BLaER1 treated with 17β-estradiol and CSF1 and Interleukin-3, amounts not matched to agents 10 nM and 100 nM (cell line): ENCODE measurements around the gene SPTB.

Experiments
- H3K27ac ChIP-seq, 11 experiments: shearing (Covaris generic); formaldehyde crosslinking; 2 replicates each; pipeline ENCODE4 v1.8.1; 2022
- H3K27me3 ChIP-seq, 11 experiments: shearing (Covaris generic); formaldehyde crosslinking; 2 replicates each; pipeline ENCODE4 v1.8.1; 2022
- H3K36me3 ChIP-seq, 11 experiments: shearing (Covaris generic); formaldehyde crosslinking; 2 replicates each; pipeline ENCODE4 v1.8.1; 2022
- H3K4me1 ChIP-seq, 10 experiments: shearing (Covaris generic); formaldehyde crosslinking; 2 replicates each; pipeline ENCODE4 v1.8.1; 2022
- H3K4me2 ChIP-seq, 11 experiments: shearing (Covaris generic); formaldehyde crosslinking; 2 replicates each; pipeline ENCODE4 v1.8.1; 2022
- H3K4me3 ChIP-seq, 10 experiments: shearing (Covaris generic); formaldehyde crosslinking; 2 replicates each; pipeline ENCODE4 v1.8.1; 2022
- H3K9ac ChIP-seq, 11 experiments: shearing (Covaris generic); formaldehyde crosslinking; 2 replicates each; pipeline ENCODE4 v1.8.1; 2022
- H3K9me3 ChIP-seq, 11 experiments: shearing (Covaris generic); formaldehyde crosslinking; replicated peaks in 1 of 11; 2 replicates each; pipeline ENCODE4 v1.8.1; 2022
- H4K20me1 ChIP-seq, 11 experiments: shearing (Covaris generic); formaldehyde crosslinking; 2 replicates each; pipeline ENCODE4 v1.8.1; 2022
- Cebpa-rat ChIP-seq, 11 experiments: shearing (Covaris generic); IDR thresholded peaks; 2 replicates each; pipeline ENCODE4 v1.8.1; 2022

Gene SPTB

DNA sequence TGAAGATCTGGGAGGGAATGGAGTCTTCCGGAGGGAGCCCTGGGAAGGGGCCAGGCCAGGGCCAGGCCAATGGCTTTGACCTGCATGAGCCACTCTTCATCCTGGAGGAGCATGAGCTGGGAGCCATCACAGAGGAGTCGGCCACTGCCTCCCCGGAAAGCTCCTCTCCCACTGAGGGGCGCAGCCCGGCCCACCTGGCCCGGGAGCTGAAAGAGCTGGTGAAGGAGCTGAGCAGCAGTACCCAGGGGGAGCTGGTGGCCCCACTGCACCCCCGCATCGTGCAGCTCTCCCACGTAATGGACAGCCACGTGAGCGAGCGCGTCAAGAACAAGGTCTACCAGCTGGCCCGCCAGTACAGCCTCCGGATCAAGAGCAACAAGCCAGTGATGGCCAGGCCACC is 137.7 kb downstream of the SPTB start:
- H3K4me1 ChIP-seq = peaks cover 10 to 25% (median 23%) of the 10 kb centered on the region in 10 experiments
- H3K27me3 ChIP-seq = no peaks in the 10 kb centered on the region
- H3K9ac ChIP-seq = no peak overlapping the region
- no peak overlapping the region for H3K4me2 ChIP-seq
- no peak overlapping the region for H3K27ac ChIP-seq
- H3K9me3 ChIP-seq = peaks cover 0 to 10% (median 6%) of the 10 kb centered on the region in 11 experiments; a peak in 7 of 22 replicates
- no peak for TF ChIP-seq Cebpa-rat (IDR thresholded peaks at IDR 0.05)
- no peaks in the 10 kb centered on the region for H4K20me1 ChIP-seq
- peaks cover 0 to 51% (median 21%) of the 10 kb centered on the region in 11 experiments; a peak in 13 of 22 replicates for H3K36me3 ChIP-seq
- no peak overlapping the region for H3K4me3 ChIP-seq

DNA sequence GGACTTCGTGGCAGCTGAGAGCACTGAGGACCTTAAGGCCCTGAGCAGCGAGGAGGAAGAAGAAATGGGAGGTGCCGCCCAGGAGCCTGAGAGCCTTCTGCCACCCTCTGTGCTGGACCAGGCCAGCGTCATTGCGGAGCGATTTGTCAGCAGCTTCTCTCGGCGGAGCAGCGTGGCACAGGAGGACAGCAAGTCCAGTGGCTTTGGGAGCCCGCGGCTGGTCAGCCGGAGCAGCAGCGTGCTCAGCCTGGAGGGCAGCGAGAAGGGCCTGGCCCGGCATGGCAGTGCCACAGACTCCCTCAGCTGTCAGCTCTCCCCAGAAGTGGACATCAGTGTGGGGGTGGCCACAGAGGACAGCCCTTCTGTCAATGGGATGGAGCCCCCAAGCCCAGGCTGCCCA is 138.5 kb downstream of the SPTB start:
- Histone ChIP-seq H3K36me3 (peaks cover 0 to 51% (median 21%) of the 10 kb centered on the region in 11 experiments; a peak in 13 of 22 replicates), H3K9ac (no peak overlapping the region), H3K27ac (no peak overlapping the region), H3K27me3 (no peaks in the 10 kb centered on the region), H3K4me3 (no peak overlapping the region), H3K4me1 (peaks cover 6 to 25% (median 23%) of the 10 kb centered on the region in 10 experiments), H3K4me2 (no peak overlapping the region), H3K9me3 (peaks cover 0 to 10% (median 6%) of the 10 kb centered on the region in 11 experiments; a peak in 7 of 22 replicates), H4K20me1 (0 out of 22 replicates have a peak, but pooled peaks cover 0 to 4% (median 0%) of the 10 kb centered on the region in 11 experiments)
- no peak for TF ChIP-seq Cebpa-rat (IDR thresholded peaks at IDR 0.05)

DNA sequence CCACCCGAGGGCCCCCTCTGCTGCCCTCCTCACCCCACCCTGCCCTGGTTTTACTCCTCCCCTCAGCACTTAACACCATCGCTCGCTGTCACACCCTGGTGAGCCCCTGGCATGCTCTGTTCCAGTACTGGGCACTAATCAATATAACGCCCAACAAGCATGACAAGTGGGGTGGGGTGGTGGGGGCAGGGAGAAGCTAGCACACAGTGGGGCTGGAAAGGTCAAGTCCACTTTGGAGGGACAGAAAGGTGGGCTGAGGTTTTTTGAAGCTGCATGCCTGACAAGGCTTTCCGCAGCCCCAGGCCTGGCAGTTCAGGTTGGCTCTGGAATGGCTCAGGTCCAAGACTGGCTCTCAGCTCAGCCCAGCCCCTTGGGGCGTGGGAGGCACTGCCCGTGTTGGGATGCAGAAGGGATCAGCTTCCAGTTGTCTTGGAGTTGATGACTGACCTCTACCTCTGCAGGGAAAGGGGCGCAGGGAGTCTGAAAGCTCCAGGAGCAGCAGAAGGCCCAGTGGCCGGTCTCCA is 141.4 kb downstream of the SPTB start:
- H3K36me3 ChIP-seq = peaks cover 0 to 35% (median 16%) of the 10 kb centered on the region in 11 experiments; a peak in 13 of 22 replicates
- no peaks in the 10 kb centered on the region; a peak in 1 of 22 replicates for H3K9me3 ChIP-seq
- TF ChIP-seq Cebpa-rat (IDR thresholded peaks at IDR 0.05) = no peak
- H3K9ac ChIP-seq = no peak overlapping the region
- H3K4me1 ChIP-seq = peaks cover 17 to 48% (median 41%) of the 10 kb centered on the region in 10 experiments
- H3K27ac ChIP-seq = no peak overlapping the region
- H3K4me2 ChIP-seq = peak overlapping the region in 2 of 11 experiments; percentile 48 to 72; a peak in 1 of 22 replicates
- H4K20me1 ChIP-seq = 0 out of 22 replicates have a peak, but pooled peaks cover 0 to 6% (median 0%) of the 10 kb centered on the region in 11 experiments
- no peaks in the 10 kb centered on the region for H3K27me3 ChIP-seq
- H3K4me3 ChIP-seq = no peak overlapping the region

DNA sequence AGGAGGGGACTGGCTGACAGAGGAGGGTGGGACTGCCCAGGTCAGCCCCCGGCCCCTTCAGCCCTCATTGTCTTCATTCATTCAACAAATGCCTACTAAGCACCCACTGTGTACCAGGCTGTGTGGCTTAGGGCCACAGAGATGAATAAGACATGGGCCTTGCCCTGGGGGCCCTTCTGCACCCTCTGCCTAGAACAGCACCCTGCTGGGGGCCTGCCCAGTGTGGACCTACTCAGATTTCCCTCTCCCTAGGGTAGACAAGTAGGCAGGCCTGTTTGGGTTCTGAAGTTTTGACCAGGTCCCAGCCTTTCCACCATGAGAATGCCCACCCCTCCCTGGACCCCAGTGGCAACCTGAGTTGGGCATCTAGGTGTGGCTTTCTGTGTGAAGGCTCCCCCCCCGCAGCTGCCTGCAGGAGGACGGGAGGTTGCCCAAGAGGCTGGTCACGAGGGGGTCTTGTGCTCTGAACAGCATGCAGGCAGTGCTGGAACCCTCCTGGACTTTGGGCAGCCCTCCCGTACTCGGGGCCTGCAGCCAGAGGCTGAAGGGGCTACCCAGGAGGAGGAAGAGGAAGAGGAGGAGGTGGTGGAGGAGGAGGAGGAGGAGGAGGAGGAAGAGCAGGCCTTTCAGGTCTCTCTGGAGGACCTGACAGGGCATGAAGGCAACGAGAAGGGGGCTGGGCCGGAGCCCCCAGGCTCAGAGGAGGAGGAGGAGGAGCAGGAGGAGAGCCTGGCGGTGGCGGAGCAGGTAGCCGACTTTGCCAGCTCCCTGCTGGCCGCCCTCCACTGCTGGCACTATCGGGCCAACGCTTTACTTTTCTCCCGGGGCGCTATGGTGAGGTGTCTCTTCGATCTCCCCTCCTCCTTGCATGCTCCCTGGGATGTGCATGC is 142.1 kb downstream of the SPTB start:
- H3K36me3 ChIP-seq = peaks cover 0 to 33% (median 13%) of the 10 kb centered on the region in 11 experiments; a peak in 11 of 22 replicates
- peaks cover 17 to 48% (median 41%) of the 10 kb centered on the region in 10 experiments for H3K4me1 ChIP-seq
- H4K20me1 ChIP-seq = 0 out of 22 replicates have a peak, but pooled peaks cover 0 to 6% (median 0%) of the 10 kb centered on the region in 11 experiments
- peak overlapping the region in 9 of 11 experiments; percentile 37 to 83 (median 66); a peak in 19 of 22 replicates for H3K4me2 ChIP-seq
- no peaks in the 10 kb centered on the region for H3K27me3 ChIP-seq
- no peak for TF ChIP-seq Cebpa-rat (IDR thresholded peaks at IDR 0.05)
- H3K9ac ChIP-seq = no peak overlapping the region; a peak in 1 of 22 replicates
- no peak overlapping the region for H3K27ac ChIP-seq
- H3K4me3 ChIP-seq = no peak overlapping the region
- no peaks in the 10 kb centered on the region for H3K9me3 ChIP-seq

DNA sequence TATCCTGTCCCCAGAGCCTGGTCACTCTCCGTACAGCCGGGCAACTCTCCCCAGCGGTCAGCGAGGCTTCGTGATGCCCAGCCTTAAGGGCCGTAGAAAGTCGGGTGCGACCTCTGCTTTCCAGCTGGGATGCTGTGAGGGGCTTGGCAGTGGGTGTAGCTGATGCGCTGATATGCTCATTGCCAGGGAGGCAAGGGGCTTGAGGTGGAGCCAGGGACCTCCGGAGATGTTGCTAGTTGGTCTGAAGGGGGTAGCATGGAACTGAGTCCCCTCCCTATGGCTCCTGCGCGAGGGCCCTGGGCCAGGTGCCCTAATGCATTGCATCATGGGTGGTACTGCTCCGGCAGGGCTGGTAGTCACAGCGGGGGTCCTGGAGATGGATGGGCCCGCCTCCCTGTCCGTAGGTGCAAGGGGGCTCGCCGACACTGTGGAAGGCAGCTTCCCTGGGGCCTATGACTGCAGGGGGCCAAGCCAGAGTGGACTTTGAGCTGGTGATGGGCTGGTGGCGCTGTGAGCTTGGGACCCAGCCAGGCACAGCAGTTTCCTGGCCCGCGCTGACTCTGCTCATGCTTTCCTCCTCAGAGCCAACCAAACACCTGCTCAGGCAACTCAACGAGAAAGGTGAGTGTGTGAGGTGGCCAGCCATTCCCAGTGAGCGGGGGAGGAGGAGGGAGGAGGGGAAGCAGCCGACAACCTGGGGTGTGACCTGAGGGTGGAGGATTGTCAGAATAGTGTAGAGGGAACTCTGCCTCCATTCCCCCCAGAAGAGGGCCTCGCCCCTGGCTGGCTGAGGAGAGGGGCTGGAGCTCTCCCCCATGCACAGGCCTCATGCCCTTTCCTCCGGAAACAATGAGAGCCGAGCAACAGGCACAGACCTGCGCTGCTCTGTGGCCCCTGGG is 143.2 kb downstream of the SPTB start:
- Histone ChIP-seq H4K20me1 (0 out of 22 replicates have a peak, but pooled peaks cover 0 to 6% (median 0%) of the 10 kb centered on the region in 11 experiments), H3K9ac (peak overlapping the region in 1 of 11 experiments; percentile 33; a peak in 2 of 22 replicates), H3K27me3 (no peaks in the 10 kb centered on the region), H3K4me2 (peak overlapping the region; percentile 5 to 83 (median 66); a peak in 19 of 22 replicates), H3K4me1 (peaks cover 17 to 48% (median 41%) of the 10 kb centered on the region in 10 experiments), H3K27ac (no peak overlapping the region; a peak in 1 of 22 replicates), H3K4me3 (no peak overlapping the region; a peak in 1 of 20 replicates), H3K9me3 (no peaks in the 10 kb centered on the region), H3K36me3 (peaks cover 0 to 33% (median 4%) of the 10 kb centered on the region in 11 experiments; a peak in 8 of 22 replicates)
- no peak for TF ChIP-seq Cebpa-rat (IDR thresholded peaks at IDR 0.05)

DNA sequence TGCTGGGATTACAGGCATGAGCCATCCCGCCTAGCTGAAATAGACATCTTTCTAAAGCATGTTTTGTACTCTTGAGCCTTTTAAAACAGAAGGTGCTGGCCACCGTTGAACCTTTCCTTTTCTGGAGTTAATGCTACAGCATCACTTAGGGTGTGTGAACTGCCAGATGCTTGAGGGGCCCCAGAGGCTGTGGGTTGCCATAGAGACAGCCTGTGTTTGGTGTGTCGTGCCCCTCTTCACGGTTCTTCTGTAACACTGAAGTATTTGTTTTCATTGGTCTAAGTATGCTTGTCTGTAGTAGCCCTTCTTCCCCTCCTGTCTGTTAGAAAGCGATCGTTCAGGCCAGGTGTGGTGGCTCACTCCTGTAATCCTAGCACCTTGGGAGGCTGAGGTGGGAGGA is 144.7 kb downstream of the SPTB start:
- H3K27me3 ChIP-seq = no peaks in the 10 kb centered on the region
- no peak overlapping the region for H3K4me3 ChIP-seq
- no peak for TF ChIP-seq Cebpa-rat (IDR thresholded peaks at IDR 0.05)
- no peak overlapping the region for H3K9ac ChIP-seq
- H3K27ac ChIP-seq = peak overlapping the region in 1 of 11 experiments; percentile 22; a peak in 1 of 22 replicates
- H3K4me1 ChIP-seq = peaks cover 17 to 52% (median 45%) of the 10 kb centered on the region in 10 experiments
- H4K20me1 ChIP-seq = peaks cover 0 to 6% (median 0%) of the 10 kb centered on the region in 11 experiments; a peak in 1 of 22 replicates
- H3K36me3 ChIP-seq = peaks cover 0 to 29% (median 0%) of the 10 kb centered on the region in 11 experiments; a peak in 6 of 22 replicates
- H3K9me3 ChIP-seq = no peaks in the 10 kb centered on the region
- H3K4me2 ChIP-seq = peak overlapping the region; percentile 23 to 83 (median 64); a peak in 21 of 22 replicates

DNA sequence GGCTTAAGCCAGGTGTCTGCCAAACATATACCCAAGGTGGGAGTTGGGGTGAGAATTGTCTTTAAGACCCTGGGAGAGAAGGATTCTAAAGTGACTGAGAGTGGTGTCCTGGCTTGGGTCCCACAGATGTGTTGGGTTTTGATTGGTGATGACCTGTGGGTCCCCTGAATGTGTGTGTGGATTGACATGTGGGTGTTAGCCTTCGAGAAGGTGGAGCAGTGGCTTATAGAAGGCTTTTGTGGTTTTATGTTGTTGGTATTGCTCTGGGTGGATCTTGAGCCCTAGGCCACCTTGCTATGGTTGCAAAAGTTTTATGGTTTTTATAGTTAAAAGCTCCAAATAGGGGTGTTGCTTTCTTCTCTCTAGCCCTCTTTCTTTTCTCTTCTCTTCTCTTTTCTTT is 145.8 kb downstream of the SPTB start:
- no peak overlapping the region for H3K9ac ChIP-seq
- TF ChIP-seq Cebpa-rat (IDR thresholded peaks at IDR 0.05) = no peak
- H3K4me2 ChIP-seq = peak overlapping the region in 6 of 11 experiments; percentile 1 to 43 (median 20); a peak in 5 of 22 replicates
- peaks cover 0 to 27% (median 0%) of the 10 kb centered on the region in 11 experiments; a peak in 6 of 22 replicates for H3K36me3 ChIP-seq
- no peaks in the 10 kb centered on the region for H3K27me3 ChIP-seq
- no peak overlapping the region for H3K4me3 ChIP-seq
- H3K27ac ChIP-seq = no peak overlapping the region
- H3K4me1 ChIP-seq = peaks cover 17 to 63% (median 56%) of the 10 kb centered on the region in 10 experiments
- H3K9me3 ChIP-seq = no peaks in the 10 kb centered on the region
- peaks cover 0 to 6% (median 0%) of the 10 kb centered on the region in 11 experiments; a peak in 1 of 22 replicates for H4K20me1 ChIP-seq

DNA sequence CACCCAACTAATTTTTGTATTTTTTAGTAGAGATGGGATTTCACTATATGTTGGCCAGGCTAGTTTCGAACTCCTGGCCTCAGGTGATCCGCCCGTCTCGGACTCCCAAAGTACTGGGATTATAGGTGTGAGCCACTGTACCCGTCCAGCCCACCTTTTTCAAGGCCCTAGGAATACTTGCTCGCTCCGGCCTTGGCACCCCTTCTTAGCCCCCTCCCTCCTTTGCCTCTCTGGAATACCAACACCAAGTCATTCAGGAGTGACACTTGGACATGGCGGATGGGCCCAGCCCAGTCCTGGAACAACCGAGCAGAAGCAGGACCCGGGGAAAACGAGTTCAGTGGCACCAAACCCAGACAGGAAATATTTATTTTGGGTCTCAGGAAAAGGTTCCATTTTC is 146.4 kb downstream of the SPTB start:
- no peak for TF ChIP-seq Cebpa-rat (IDR thresholded peaks at IDR 0.05)
- Histone ChIP-seq H3K4me1 (peaks cover 17 to 63% (median 56%) of the 10 kb centered on the region in 10 experiments), H3K9ac (no peak overlapping the region), H4K20me1 (peaks cover 0 to 6% (median 0%) of the 10 kb centered on the region in 11 experiments; a peak in 1 of 22 replicates), H3K4me3 (no peak overlapping the region), H3K4me2 (peak overlapping the region in 3 of 11 experiments; percentile 1 to 41 (median 30); a peak in 1 of 22 replicates), H3K9me3 (no peaks in the 10 kb centered on the region), H3K27me3 (no peaks in the 10 kb centered on the region), H3K27ac (no peak overlapping the region), H3K36me3 (peaks cover 0 to 33% (median 0%) of the 10 kb centered on the region in 11 experiments; a peak in 6 of 22 replicates)
